GM23338 (cell line): Measurements from ENCODE around the gene AXL. TPM values are rescaled to one million over a fixed set of nuclear protein-coding genes. Genes with fewer than 3 reads are reported as not detected.

Source experiments
- ATAC-seq: fragments of 200-7000 bp; cut with Tn5 transposase; 3 replicates; pipeline ENCODE4 v1.9.1; 2020
- DNase-seq: peaks from one replicate; pipeline ENCODE4 v3.0.0-alpha.2; 2015; ENCODE audit warnings: low spot score
- H2AFZ ChIP-seq: fragments of 200-600 bp; sonication (generic); 2 replicates; pipeline ENCODE4 v1.8.0; 2016; ENCODE audit warnings: antibody characterized with exemption, mild to moderate bottlenecking, moderate library complexity
- H3F3A ChIP-seq: fragments of 200-600 bp; sonication (generic); replicated peaks from 2 replicates; pipeline ENCODE4 v1.8.0; 2017; ENCODE audit warnings: antibody characterized with exemption, mixed run types, low read depth
- H3K27ac ChIP-seq: fragments of 200-600 bp; sonication (generic); 2 replicates; pipeline ENCODE4 v1.6.1; 2016; ENCODE audit warnings: low read depth
- H3K27me3 ChIP-seq: fragments of 200-600 bp; sonication (generic); 2 replicates; pipeline ENCODE4 v1.8.0; 2016; ENCODE audit warnings: mild to moderate bottlenecking, mixed run types, moderate library complexity; ENCODE audit not compliant: insufficient read depth
- H3K36me3 ChIP-seq: fragments of 200-600 bp; sonication (generic); 2 replicates; pipeline ENCODE4 v1.8.0; 2016; ENCODE audit warnings: mild to moderate bottlenecking; ENCODE audit not compliant: insufficient read depth
- H3K4me1 ChIP-seq: fragments of 200-600 bp; sonication (generic); 2 replicates; pipeline ENCODE4 v1.8.0; 2016; ENCODE audit warnings: mild to moderate bottlenecking, moderate library complexity; ENCODE audit not compliant: insufficient read depth
- H3K4me2 ChIP-seq: fragments of 200-600 bp; sonication (generic); 2 replicates; pipeline ENCODE4 v1.7.1; 2017; ENCODE audit warnings: mixed run types
- H3K4me3 ChIP-seq: fragments of 200-600 bp; sonication (generic); 2 replicates; pipeline ENCODE4 v1.6.1; 2016; ENCODE audit warnings: mixed run types
- H3K79me2 ChIP-seq: fragments of 200-600 bp; sonication (generic); replicated peaks from 2 replicates; pipeline ENCODE4 v1.8.0; 2017; ENCODE audit warnings: mild to moderate bottlenecking; ENCODE audit not compliant: insufficient read depth
- H3K9me2 ChIP-seq: fragments of 200-600 bp; sonication (generic); 2 replicates; pipeline ENCODE4 v1.8.0; 2017; ENCODE audit not compliant: insufficient read depth
- H4K20me1 ChIP-seq: fragments of 200-600 bp; sonication (generic); replicated peaks from 2 replicates; pipeline ENCODE4 v1.8.0; 2017; ENCODE audit warnings: mild to moderate bottlenecking; ENCODE audit not compliant: insufficient read depth
- H3K27ac Mint-ChIP-seq: 2 replicates; pipeline ENCODE4 v1.8.0; 2020; ENCODE audit warnings: inconsistent platforms, mild to moderate bottlenecking, moderate library complexity, mixed read lengths
- H3K27me3 Mint-ChIP-seq: 3 replicates; pipeline ENCODE4 v1.8.0; 2022; ENCODE audit warnings: low read depth, mild to moderate bottlenecking, moderate library complexity, mixed read lengths, inconsistent platforms; ENCODE audit not compliant: insufficient read depth, poor library complexity
- H3K36me3 Mint-ChIP-seq: 3 replicates; pipeline ENCODE4 v1.8.0; 2021; ENCODE audit warnings: low read depth, mild to moderate bottlenecking, inconsistent platforms, moderate library complexity, mixed read lengths
- H3K4me1 Mint-ChIP-seq: 3 replicates; pipeline ENCODE4 v1.8.0; 2020; ENCODE audit warnings: mild to moderate bottlenecking, inconsistent platforms, mixed read lengths
- H3K4me3 Mint-ChIP-seq: 3 replicates; pipeline ENCODE4 v1.8.0; 2021; ENCODE audit warnings: moderate library complexity, mild to moderate bottlenecking, inconsistent platforms, mixed read lengths
- H3K9me3 Mint-ChIP-seq: 3 replicates; pipeline ENCODE4 v1.8.0; 2020; ENCODE audit warnings: moderate library complexity, mild to moderate bottlenecking, inconsistent platforms, mixed read lengths
- CREB1 ChIP-seq: fragments of 250-450 bp; sonication (Bioruptor Pico); IDR thresholded peaks from 2 replicates; pipeline ENCODE4 v1.5.0; 2020; ENCODE audit warnings: low read depth, mild to moderate bottlenecking, moderate library complexity
- EZH2 ChIP-seq: fragments of 200-600 bp; sonication (generic); IDR thresholded peaks from one replicate; pipeline ENCODE4 v1.8.0; 2017; ENCODE audit warnings: antibody characterized with exemption, mild to moderate bottlenecking, low read depth; ENCODE audit not compliant: unreplicated experiment
- EZH2phosphoT487 ChIP-seq: fragments of 200-600 bp; sonication (generic); IDR thresholded peaks from one replicate; pipeline ENCODE4 v1.8.1; 2018; ENCODE audit warnings: antibody characterized with exemption; ENCODE audit not compliant: unreplicated experiment
- JUNB ChIP-seq: IDR thresholded peaks from one replicate; pipeline ENCODE4 v1.6.1; 2016; ENCODE audit warnings: antibody characterized with exemption; ENCODE audit not compliant: unreplicated experiment
- NANOG ChIP-seq: IDR thresholded peaks from 2 replicates; pipeline ENCODE4 v1.6.1; 2016; ENCODE audit warnings: antibody characterized with exemption, borderline replicate concordance
- POLR2AphosphoS5 ChIP-seq: IDR thresholded peaks from 2 replicates; pipeline ENCODE4 v1.6.1; 2016; ENCODE audit warnings: antibody characterized with exemption, low read depth
- ZNF114 ChIP-seq: fragments of 250-450 bp; sonication (Bioruptor Pico); IDR thresholded peaks from 2 replicates; pipeline ENCODE4 v1.5.0; 2020; ENCODE audit warnings: mild to moderate bottlenecking, moderate library complexity
- ZNF331 ChIP-seq: fragments of 250-450 bp; sonication (Bioruptor Pico); IDR thresholded peaks from 2 replicates; pipeline ENCODE4 v1.5.0; 2020; ENCODE audit warnings: low read depth, mild to moderate bottlenecking, moderate library complexity
- polyA plus RNA-seq: library from polyadenylated mRNA; unstranded; fragments of >200 nt; fragmentation: Nextera tagmentation; extraction: Ambion mirVana; gene quantifications from 2 replicates; pipeline ENCODE4 v1.2.1, GENCODE V29; 2016
- total RNA-seq: library from RNA; depleted of rRNA; stranded (reverse); fragments of >200 nt; shearing (Covaris generic); gene quantifications from 2 replicates; pipeline ENCODE4 v1.2.3, GENCODE V29; 2014
- TF ChIP-seq, protein P1 (sequence below): IDR thresholded peaks from one replicate; pipeline ENCODE4 v1.6.1; 2018; ENCODE audit warnings: antibody characterized with exemption; ENCODE audit not compliant: unreplicated experiment
- TF ChIP-seq, protein P2 (sequence below): IDR thresholded peaks from 2 replicates; pipeline ENCODE4 v1.6.1; 2016; ENCODE audit warnings: antibody characterized with exemption
- TF ChIP-seq, protein P3 (sequence below), 2 experiments: fragments of 200-600 bp in 1 of 2; sonication (generic) in 1 of 2; conservative IDR thresholded peaks; 2 replicates each; pipeline versions ENCODE4 v1.5.1 to v1.6.1; 2016 to 2017; ENCODE audit warnings: antibody characterized with exemption in 2 of 2, low read depth in 2 of 2, mild to moderate bottlenecking in 2 of 2, moderate library complexity in 1 of 2

Gene AXL
- total and polyA plus RNA-seq, 2 experiments from 2014 or later: 9.0 to 28.4 TPM

DNA sequence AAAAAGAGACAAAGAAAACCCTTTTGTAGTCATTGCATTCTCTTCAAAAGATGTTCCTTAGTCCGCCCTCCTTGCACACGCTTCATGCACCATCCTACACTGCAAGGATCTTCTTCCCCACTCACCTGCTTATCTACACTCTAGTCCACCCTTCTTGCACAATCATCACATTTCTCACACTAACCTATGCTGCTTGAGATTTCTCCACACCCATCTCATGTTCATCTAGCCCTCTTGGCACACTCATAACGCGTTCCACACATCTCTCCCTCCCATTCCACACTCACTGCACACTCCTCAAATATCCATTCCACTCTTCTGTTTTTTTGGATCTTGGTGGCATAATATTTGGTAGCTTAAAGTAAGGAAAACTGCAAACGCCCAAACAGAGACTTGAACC lies 22.8 kb downstream of the AXL start (continued):
- TF ChIP-seq, protein P1, sequence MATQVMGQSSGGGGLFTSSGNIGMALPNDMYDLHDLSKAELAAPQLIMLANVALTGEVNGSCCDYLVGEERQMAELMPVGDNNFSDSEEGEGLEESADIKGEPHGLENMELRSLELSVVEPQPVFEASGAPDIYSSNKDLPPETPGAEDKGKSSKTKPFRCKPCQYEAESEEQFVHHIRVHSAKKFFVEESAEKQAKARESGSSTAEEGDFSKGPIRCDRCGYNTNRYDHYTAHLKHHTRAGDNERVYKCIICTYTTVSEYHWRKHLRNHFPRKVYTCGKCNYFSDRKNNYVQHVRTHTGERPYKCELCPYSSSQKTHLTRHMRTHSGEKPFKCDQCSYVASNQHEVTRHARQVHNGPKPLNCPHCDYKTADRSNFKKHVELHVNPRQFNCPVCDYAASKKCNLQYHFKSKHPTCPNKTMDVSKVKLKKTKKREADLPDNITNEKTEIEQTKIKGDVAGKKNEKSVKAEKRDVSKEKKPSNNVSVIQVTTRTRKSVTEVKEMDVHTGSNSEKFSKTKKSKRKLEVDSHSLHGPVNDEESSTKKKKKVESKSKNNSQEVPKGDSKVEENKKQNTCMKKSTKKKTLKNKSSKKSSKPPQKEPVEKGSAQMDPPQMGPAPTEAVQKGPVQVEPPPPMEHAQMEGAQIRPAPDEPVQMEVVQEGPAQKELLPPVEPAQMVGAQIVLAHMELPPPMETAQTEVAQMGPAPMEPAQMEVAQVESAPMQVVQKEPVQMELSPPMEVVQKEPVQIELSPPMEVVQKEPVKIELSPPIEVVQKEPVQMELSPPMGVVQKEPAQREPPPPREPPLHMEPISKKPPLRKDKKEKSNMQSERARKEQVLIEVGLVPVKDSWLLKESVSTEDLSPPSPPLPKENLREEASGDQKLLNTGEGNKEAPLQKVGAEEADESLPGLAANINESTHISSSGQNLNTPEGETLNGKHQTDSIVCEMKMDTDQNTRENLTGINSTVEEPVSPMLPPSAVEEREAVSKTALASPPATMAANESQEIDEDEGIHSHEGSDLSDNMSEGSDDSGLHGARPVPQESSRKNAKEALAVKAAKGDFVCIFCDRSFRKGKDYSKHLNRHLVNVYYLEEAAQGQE: no peak
- TF ChIP-seq, protein P2, sequence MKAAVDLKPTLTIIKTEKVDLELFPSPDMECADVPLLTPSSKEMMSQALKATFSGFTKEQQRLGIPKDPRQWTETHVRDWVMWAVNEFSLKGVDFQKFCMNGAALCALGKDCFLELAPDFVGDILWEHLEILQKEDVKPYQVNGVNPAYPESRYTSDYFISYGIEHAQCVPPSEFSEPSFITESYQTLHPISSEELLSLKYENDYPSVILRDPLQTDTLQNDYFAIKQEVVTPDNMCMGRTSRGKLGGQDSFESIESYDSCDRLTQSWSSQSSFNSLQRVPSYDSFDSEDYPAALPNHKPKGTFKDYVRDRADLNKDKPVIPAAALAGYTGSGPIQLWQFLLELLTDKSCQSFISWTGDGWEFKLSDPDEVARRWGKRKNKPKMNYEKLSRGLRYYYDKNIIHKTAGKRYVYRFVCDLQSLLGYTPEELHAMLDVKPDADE: no peak
- TF ChIP-seq NANOG (no peak), EZH2phosphoT487 (no peak), JUNB (no peak)
- TF ChIP-seq, protein P3, sequence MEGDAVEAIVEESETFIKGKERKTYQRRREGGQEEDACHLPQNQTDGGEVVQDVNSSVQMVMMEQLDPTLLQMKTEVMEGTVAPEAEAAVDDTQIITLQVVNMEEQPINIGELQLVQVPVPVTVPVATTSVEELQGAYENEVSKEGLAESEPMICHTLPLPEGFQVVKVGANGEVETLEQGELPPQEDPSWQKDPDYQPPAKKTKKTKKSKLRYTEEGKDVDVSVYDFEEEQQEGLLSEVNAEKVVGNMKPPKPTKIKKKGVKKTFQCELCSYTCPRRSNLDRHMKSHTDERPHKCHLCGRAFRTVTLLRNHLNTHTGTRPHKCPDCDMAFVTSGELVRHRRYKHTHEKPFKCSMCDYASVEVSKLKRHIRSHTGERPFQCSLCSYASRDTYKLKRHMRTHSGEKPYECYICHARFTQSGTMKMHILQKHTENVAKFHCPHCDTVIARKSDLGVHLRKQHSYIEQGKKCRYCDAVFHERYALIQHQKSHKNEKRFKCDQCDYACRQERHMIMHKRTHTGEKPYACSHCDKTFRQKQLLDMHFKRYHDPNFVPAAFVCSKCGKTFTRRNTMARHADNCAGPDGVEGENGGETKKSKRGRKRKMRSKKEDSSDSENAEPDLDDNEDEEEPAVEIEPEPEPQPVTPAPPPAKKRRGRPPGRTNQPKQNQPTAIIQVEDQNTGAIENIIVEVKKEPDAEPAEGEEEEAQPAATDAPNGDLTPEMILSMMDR (conservative IDR thresholded peaks at IDR 0.05; ENCODE audit: low read depth in 2 of 2): no peak

DNA sequence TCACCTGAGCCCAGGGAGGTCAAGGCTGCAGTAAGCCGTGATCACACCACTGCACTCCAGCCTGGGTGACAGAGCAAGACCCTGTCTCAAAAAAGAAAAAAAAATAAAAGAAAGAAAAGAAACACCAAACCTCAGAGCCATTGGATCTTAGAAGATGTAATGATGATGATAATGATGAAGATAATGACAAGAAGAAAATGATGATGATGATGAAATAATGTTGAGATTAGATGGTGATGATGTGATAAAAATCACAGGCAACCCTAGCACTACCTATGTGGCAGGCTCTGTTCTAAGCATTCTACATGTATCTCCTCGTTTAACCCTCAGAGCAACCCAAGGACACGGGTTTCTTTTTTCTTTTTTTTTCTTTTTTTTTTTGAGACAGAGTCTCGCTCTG lies 25.1 kb downstream of the AXL start:
- Mint-ChIP-seq H3K27ac (no peak overlapping the region), H3K27me3 (peaks cover 9% of the 10 kb centered on the region), H3K9me3 (no peaks in the 10 kb centered on the region), H3K36me3 (peaks cover 25% of the 10 kb centered on the region), H3K4me3 (no peak overlapping the region), H3K4me1 (no peaks in the 10 kb centered on the region)
- Histone ChIP-seq H3K36me3 (peaks cover 7% of the 10 kb centered on the region; the same call in 1 of the 2 replicates), H4K20me1 (no peaks in the 10 kb centered on the region), H3K27ac (no peak overlapping the region), H3K4me3 (no peak overlapping the region), H3K27me3 (no peaks in the 10 kb centered on the region), H3K4me2 (no peak overlapping the region), H3K9me2 (no peaks in the 10 kb centered on the region), H3K79me2 (no peaks in the 10 kb centered on the region), H3K4me1 (no peaks in the 10 kb centered on the region), H2AFZ (no peak overlapping the region), H3F3A (no peaks in the 10 kb centered on the region)
- DNase-seq (no peak), ATAC-seq (no peak)
- TF ChIP-seq ZNF114 (CRISPR knock-in tag) (no peak), POLR2AphosphoS5 (no peak), CREB1 (CRISPR knock-in tag) (no peak), JUNB (no peak), EZH2 (no peak), ZNF331 (CRISPR knock-in tag) (no peak), NANOG (no peak), EZH2phosphoT487 (no peak)
- TF ChIP-seq, protein P1: no peak
- TF ChIP-seq, protein P2: no peak
